HEK293 (cell line): ENCODE data around the gene FRMD4A.
A peak's percentile ranks its signal among the peaks of the same experiment; 100 is the strongest.

Experiments used
- CTCF ChIA-PET: fragments of 350-600 bp; formaldehyde crosslinking; extraction: SDS; loops from one replicate; lab custom pipeline; 2021; ENCODE audit warnings: antibody characterized with exemption; lab: Yijun Ruan, JAX
- POLR2A ChIA-PET: fragments of 300-600 bp; formaldehyde crosslinking; extraction: SDS; loops from one replicate; lab custom pipeline; 2020; ENCODE audit warnings: antibody characterized with exemption, inconsistent platforms; lab: Yijun Ruan, JAX
- H3K27ac ChIP-seq: fragments of 200-500 bp; sonication (Bioruptor generic); 2 replicates; pipeline ENCODE4 v1.5.1; 2014; ENCODE audit warnings: low read depth, low read length, control low read depth, inconsistent platforms; ENCODE audit errors: extremely low read depth
- H3K36me3 ChIP-seq, 2 experiments: fragments of 200-500 bp in 1 of 2; sonication (Bioruptor generic) in 1 of 2; 1 replicate in 1 of 2; 2 replicates in 1 of 2; pipeline ENCODE4 v1.5.1; 2014 to 2017; ENCODE audit warnings: inconsistent platforms in 2 of 2, low read length in 2 of 2; ENCODE audit not compliant: control insufficient read depth in 2 of 2, insufficient read depth in 1 of 2
- H3K4me1 ChIP-seq: fragments of 200-500 bp; sonication (Bioruptor generic); 2 replicates; pipeline ENCODE4 v1.5.1; 2014; ENCODE audit warnings: mild to moderate bottlenecking, low read length, inconsistent platforms; ENCODE audit not compliant: control insufficient read depth, insufficient read depth
- H3K4me3 ChIP-seq: 2 replicates; pipeline ENCODE4 v1.5.1; 2011; ENCODE audit warnings: low read depth, mild to moderate bottlenecking, control low read depth, low read length, moderate library complexity
- H3K9me3 ChIP-seq: fragments of 200-500 bp; sonication (Bioruptor generic); 2 replicates; pipeline ENCODE4 v1.5.1; 2014; ENCODE audit warnings: low read depth, low read length, inconsistent platforms; ENCODE audit not compliant: control insufficient read depth, insufficient read depth
- AEBP2 ChIP-seq: fragments of 450-650 bp; formaldehyde crosslinking; IDR thresholded peaks from 2 replicates; pipeline ENCODE4 v1.5.1; 2016; ENCODE audit warnings: missing biosample characterization, missing genetic modification characterization, borderline replicate concordance
- HOXD13 ChIP-seq: sonication (generic); formaldehyde crosslinking; IDR thresholded peaks from 2 replicates; pipeline ENCODE4 v1.8.0; 2022; ENCODE audit warnings: missing genetic modification reagents, borderline replicate concordance
- KLF8 ChIP-seq: fragments of 450-650 bp; formaldehyde crosslinking; IDR thresholded peaks from 2 replicates; pipeline ENCODE4 v1.5.1; 2016; ENCODE audit warnings: missing biosample characterization, missing genetic modification characterization
- MZF1 ChIP-seq: fragments of 450-650 bp; formaldehyde crosslinking; IDR thresholded peaks from 2 replicates; pipeline ENCODE4 v1.5.1; 2017; ENCODE audit warnings: missing biosample characterization, missing genetic modification characterization, borderline replicate concordance
- OVOL3 ChIP-seq: fragments of 450-650 bp; formaldehyde crosslinking; IDR thresholded peaks from 2 replicates; pipeline ENCODE4 v1.5.1; 2016; ENCODE audit warnings: missing biosample characterization, missing genetic modification characterization
- PRDM4 ChIP-seq: fragments of 450-650 bp; formaldehyde crosslinking; IDR thresholded peaks from 2 replicates; pipeline ENCODE4 v1.5.1; 2017; ENCODE audit warnings: missing biosample characterization, missing genetic modification characterization
- REST ChIP-seq: fragments of 450-650 bp; formaldehyde crosslinking; IDR thresholded peaks from 2 replicates; pipeline ENCODE4 v1.5.1; 2016; ENCODE audit warnings: missing biosample characterization, missing genetic modification characterization
- SCRT1 ChIP-seq: fragments of 450-650 bp; formaldehyde crosslinking; IDR thresholded peaks from 2 replicates; pipeline ENCODE4 v1.5.1; 2016; ENCODE audit warnings: missing biosample characterization, missing genetic modification characterization, borderline replicate concordance
- SETDB1 ChIP-seq: IDR thresholded peaks from one replicate; pipeline ENCODE4 v1.6.1; 2017; ENCODE audit warnings: mild to moderate bottlenecking, low read length, moderate library complexity, mixed read lengths; ENCODE audit not compliant: insufficient read length
- ZBTB8A ChIP-seq: fragments of 450-650 bp; formaldehyde crosslinking; IDR thresholded peaks from 2 replicates; pipeline ENCODE4 v1.5.1; 2016; ENCODE audit warnings: missing biosample characterization, missing genetic modification characterization
- ZNF133 ChIP-seq: fragments of 450-650 bp; formaldehyde crosslinking; IDR thresholded peaks from 2 replicates; pipeline ENCODE4 v1.5.1; 2016; ENCODE audit warnings: missing biosample characterization, missing genetic modification characterization
- ZNF433 ChIP-seq: fragments of 450-650 bp; formaldehyde crosslinking; IDR thresholded peaks from 2 replicates; pipeline ENCODE4 v1.5.1; 2016; ENCODE audit warnings: missing biosample characterization, missing genetic modification characterization, low read depth
- ZNF555 ChIP-seq: fragments of 450-650 bp; formaldehyde crosslinking; conservative IDR thresholded peaks from 2 replicates; pipeline ENCODE4 v1.5.1; 2017; ENCODE audit warnings: missing biosample characterization, mild to moderate bottlenecking, missing genetic modification characterization, inconsistent platforms
- ZNF585B ChIP-seq: fragments of 450-650 bp; formaldehyde crosslinking; IDR thresholded peaks from 2 replicates; pipeline ENCODE4 v1.5.1; 2016; ENCODE audit warnings: missing biosample characterization, missing genetic modification characterization
- ZSCAN4 ChIP-seq: fragments of 450-650 bp; formaldehyde crosslinking; IDR thresholded peaks from 2 replicates; pipeline ENCODE4 v1.5.1; 2017; ENCODE audit warnings: missing biosample characterization, missing genetic modification characterization

Gene FRMD4A

GRCh38 chr10:13885238-13885990 lies 445.3 kb downstream of the FRMD4A start:
- TF ChIP-seq ZNF433 (tag by site-specific recombination): no peak
- TF ChIP-seq KLF8 (tag by site-specific recombination): no peak
- no peak for TF ChIP-seq MZF1 (tag by site-specific recombination)
- TF ChIP-seq PRDM4: no peak
- TF ChIP-seq OVOL3 (tag by site-specific recombination): no peak
- TF ChIP-seq REST: no peak
- no peak for TF ChIP-seq ZNF133 (tag by site-specific recombination)
- no peak for TF ChIP-seq AEBP2 (tag by site-specific recombination)
- TF ChIP-seq SETDB1: no peak
- TF ChIP-seq ZNF555: no peak
- no peak overlapping the region for H3K27ac ChIP-seq
- no peaks in the 10 kb centered on the region for H3K4me1 ChIP-seq
- POLR2A ChIA-PET: no interaction called here
- no peaks in the 10 kb centered on the region for H3K36me3 ChIP-seq
- CTCF ChIA-PET: no interaction called here
- H3K9me3 ChIP-seq: no peaks in the 10 kb centered on the region
- H3K4me3 ChIP-seq: no peak overlapping the region

GRCh38 chr10:13883636-13884444 lies 446.9 kb downstream of the FRMD4A start:
- no peaks in the 10 kb centered on the region for H3K9me3 ChIP-seq
- POLR2A ChIA-PET: no interaction called here
- no peaks in the 10 kb centered on the region for H3K4me1 ChIP-seq
- no peak overlapping the region for H3K27ac ChIP-seq
- TF ChIP-seq ZSCAN4 (tag by site-specific recombination): peak; percentile 91
- TF ChIP-seq ZNF585B: no peak
- 0 out of 2 replicates have a peak, but pooled peaks have one; percentile 37 for TF ChIP-seq SCRT1 (tag by site-specific recombination)
- TF ChIP-seq HOXD13: no peak
- no peak for TF ChIP-seq ZBTB8A (tag by site-specific recombination)
- H3K4me3 ChIP-seq: no peak overlapping the region
- CTCF ChIA-PET: no interaction called here
- no peaks in the 10 kb centered on the region for H3K36me3 ChIP-seq
